Chondrocyte (in vitro differentiated cells): Measurements from ENCODE around the gene FAM53B. TPM values are rescaled to one million over a fixed set of nuclear protein-coding genes. Genes with fewer than 3 reads are reported as not detected.

Source experiments
- DNase-seq: peaks from one replicate; pipeline ENCODE4 v3.0.0; 2021; ENCODE audit warnings: mixed read lengths, low spot score
- H3K27ac Mint-ChIP-seq: one replicate; pipeline ENCODE4 v1.8.0; 2021; ENCODE audit warnings: mild to moderate bottlenecking, moderate library complexity, mixed read lengths; ENCODE audit not compliant: unreplicated experiment
- H3K27me3 Mint-ChIP-seq: 2 replicates; pipeline ENCODE4 v1.8.0; 2021; ENCODE audit warnings: low read depth, mixed read lengths
- H3K36me3 Mint-ChIP-seq: 2 replicates; pipeline ENCODE4 v1.8.0; 2021; ENCODE audit warnings: low read depth, mixed read lengths
- H3K4me1 Mint-ChIP-seq: 2 replicates; pipeline ENCODE4 v1.8.0; 2021; ENCODE audit warnings: low read depth, mild to moderate bottlenecking, mixed read lengths
- H3K4me3 Mint-ChIP-seq: one replicate; pipeline ENCODE4 v1.8.0; 2021; ENCODE audit warnings: mild to moderate bottlenecking, moderate library complexity, mixed read lengths; ENCODE audit not compliant: unreplicated experiment
- H3K9me3 Mint-ChIP-seq: 2 replicates; pipeline ENCODE4 v1.8.0; 2021; ENCODE audit warnings: low read depth, mixed read lengths
- CTCF ChIP-seq: fragments of 200-600 bp; sonication (generic); IDR thresholded peaks from 2 replicates; pipeline ENCODE4 v1.5.0; 2021; ENCODE audit warnings: antibody characterized with exemption, mild to moderate bottlenecking, moderate library complexity
- total RNA-seq: library from RNA; stranded (reverse); gene quantifications from 3 replicates; pipeline ENCODE4 v1.2.1, GENCODE V29; 2021

Gene FAM53B
- total RNA-seq, 1 donor from 2014 or later = 16.1 TPM

DNA sequence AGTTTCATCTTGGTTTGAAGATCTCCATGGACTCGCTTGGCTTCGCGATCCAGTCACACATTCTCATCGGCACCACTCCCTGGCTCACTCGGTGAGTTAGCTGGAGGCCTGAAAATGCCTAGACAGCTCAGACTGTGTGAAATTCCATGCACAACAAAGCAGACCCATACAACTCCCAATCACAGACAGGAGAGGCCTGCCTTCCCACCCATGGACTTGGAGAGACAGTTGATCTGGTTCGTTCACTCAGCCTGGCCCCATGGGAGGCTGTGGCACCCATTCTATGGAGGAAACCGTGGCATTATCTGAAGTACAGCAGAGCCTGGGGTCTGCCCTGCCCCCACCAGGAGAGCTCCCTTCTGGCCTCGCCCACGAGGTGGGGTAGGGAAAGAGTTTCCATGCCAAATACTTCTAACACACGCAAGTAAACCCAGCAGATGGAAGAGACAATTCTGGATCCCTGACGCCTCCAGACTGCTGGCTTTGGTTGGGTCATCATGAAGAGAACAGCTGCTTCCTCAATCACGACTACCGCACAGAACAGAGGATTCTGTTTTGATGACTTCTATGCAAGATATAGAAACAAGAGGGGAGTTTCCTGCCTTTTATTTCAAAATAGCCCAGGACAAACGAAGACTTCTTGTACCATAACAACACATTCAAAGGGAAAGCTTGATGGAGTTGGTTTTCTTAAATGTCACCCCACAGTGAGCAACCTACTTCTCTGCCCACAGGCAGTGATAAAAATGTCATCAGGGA lies 15.9 kb downstream of the FAM53B start:
- no peak for DNase-seq
- Mint-ChIP-seq H3K36me3 (no peaks in the 10 kb centered on the region), H3K27me3 (no peaks in the 10 kb centered on the region), H3K9me3 (no peaks in the 10 kb centered on the region), H3K4me1 (peaks cover 28% of the 10 kb centered on the region), H3K4me3 (no peak overlapping the region), H3K27ac (no peak overlapping the region)
- no peak for TF ChIP-seq CTCF

- Mint-ChIP-seq H3K36me3 (no peaks in the 10 kb centered on the region), H3K4me3 (no peak overlapping the region), H3K27ac (no peak overlapping the region), H3K27me3 (no peaks in the 10 kb centered on the region), H3K9me3 (no peaks in the 10 kb centered on the region), H3K4me1 (peaks cover 28% of the 10 kb centered on the region)
- no peak for DNase-seq
- no peak for TF ChIP-seq CTCF
Measured at GRCh38 chr10:124727361-124727960, 16.7 kb downstream of the FAM53B start.

DNA sequence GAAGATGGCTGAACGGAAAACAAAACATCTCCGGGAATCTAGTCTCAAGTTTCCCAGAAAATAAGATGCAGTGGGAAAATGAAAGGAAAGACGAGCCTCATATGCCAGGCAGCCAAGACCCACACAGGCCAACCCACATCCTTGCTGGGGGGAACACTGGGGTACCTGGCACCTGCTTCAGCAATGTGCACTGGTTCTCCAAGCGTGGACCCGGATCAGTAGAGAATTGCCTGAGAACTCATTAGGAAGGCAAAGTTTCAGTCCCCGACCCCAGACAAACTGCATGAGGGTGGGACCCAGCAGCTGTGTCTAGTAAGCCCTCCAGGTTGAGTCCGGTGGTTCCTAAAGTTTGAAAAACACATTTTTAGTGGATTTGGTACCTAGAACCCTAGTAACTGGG lies 18.4 kb downstream of the FAM53B start:
- Mint-ChIP-seq H3K4me1 (peaks cover 30% of the 10 kb centered on the region), H3K36me3 (no peaks in the 10 kb centered on the region), H3K27me3 (no peaks in the 10 kb centered on the region), H3K4me3 (no peak overlapping the region), H3K27ac (no peak overlapping the region), H3K9me3 (no peaks in the 10 kb centered on the region)
- TF ChIP-seq CTCF = no peak
- no peak for DNase-seq

GRCh38 chr10:124725171-124725631 lies 19.0 kb downstream of the FAM53B start:
- DNase-seq = no peak
- H3K27ac Mint-ChIP-seq = no peak overlapping the region
- H3K4me1 Mint-ChIP-seq = peaks cover 30% of the 10 kb centered on the region
- H3K36me3 Mint-ChIP-seq = no peaks in the 10 kb centered on the region
- no peaks in the 10 kb centered on the region for H3K27me3 Mint-ChIP-seq
- H3K4me3 Mint-ChIP-seq = no peak overlapping the region
- H3K9me3 Mint-ChIP-seq = no peaks in the 10 kb centered on the region
- no peak for TF ChIP-seq CTCF

- Mint-ChIP-seq H3K4me3 (no peak overlapping the region), H3K36me3 (no peaks in the 10 kb centered on the region), H3K27ac (no peak overlapping the region), H3K27me3 (no peaks in the 10 kb centered on the region), H3K9me3 (no peaks in the 10 kb centered on the region), H3K4me1 (peaks cover 30% of the 10 kb centered on the region)
- DNase-seq = no peak
- no peak for TF ChIP-seq CTCF
Measured at GRCh38 chr10:124724279-124725027, 19.7 kb downstream of the FAM53B start.
